BE2C (cell line): ENCODE measurements around the gene FOXP4.

ENCODE experiments used
- DNase-seq: peaks from one replicate; pipeline ENCODE4 v3.0.0-alpha.2; 2020
- H3K27me3 ChIP-seq: fragments of 250-450 bp; sonication (Bioruptor Pico); 2 replicates; pipeline ENCODE4 v1.5.1; 2020; ENCODE audit warnings: mild to moderate bottlenecking
- H3K36me3 ChIP-seq: fragments of 250-450 bp; sonication (Bioruptor Pico); 2 replicates; pipeline ENCODE4 v1.5.1; 2020; ENCODE audit warnings: mild to moderate bottlenecking
- H3K4me1 ChIP-seq: fragments of 250-450 bp; sonication (Bioruptor Pico); 2 replicates; pipeline ENCODE4 v1.5.1; 2020
- H3K4me3 ChIP-seq: 2 replicates; pipeline ENCODE4 v1.5.1; 2011; ENCODE audit warnings: low read depth, low read length
- H3K9me3 ChIP-seq: fragments of 250-450 bp; sonication (Bioruptor Pico); 2 replicates; pipeline ENCODE4 v1.5.1; 2020
- CTCF ChIP-seq: IDR thresholded peaks from 2 replicates; pipeline ENCODE4 v1.5.1; 2012; ENCODE audit warnings: mild to moderate bottlenecking, low read depth, low read length

FOXP4 gene

GRCh38 chr6:41519745-41520699, 26.2 kb upstream of the FOXP4 start:
- Histone ChIP-seq H3K4me3 (no peak overlapping the region), H3K36me3 (no peaks in the 10 kb centered on the region), H3K9me3 (no peaks in the 10 kb centered on the region), H3K27me3 (no peaks in the 10 kb centered on the region), H3K4me1 (no peaks in the 10 kb centered on the region)
- no peak for TF ChIP-seq CTCF
- DNase-seq: no peak

- H3K4me1 ChIP-seq: no peaks in the 10 kb centered on the region
- DNase-seq: no peak
- H3K36me3 ChIP-seq: no peaks in the 10 kb centered on the region
- no peak for TF ChIP-seq CTCF
- no peak overlapping the region for H3K4me3 ChIP-seq
- H3K27me3 ChIP-seq: no peaks in the 10 kb centered on the region
- no peaks in the 10 kb centered on the region for H3K9me3 ChIP-seq
Observed at GRCh38 chr6:41522780-41523548, 23.2 kb upstream of the FOXP4 start.

GRCh38 chr6:41523915-41524633, 22.1 kb upstream of the FOXP4 start:
- Histone ChIP-seq H3K9me3 (no peaks in the 10 kb centered on the region), H3K4me3 (no peak overlapping the region), H3K4me1 (peaks cover 3% of the 10 kb centered on the region; the same call in 1 of the 2 replicates), H3K27me3 (no peaks in the 10 kb centered on the region), H3K36me3 (no peaks in the 10 kb centered on the region)
- no peak for TF ChIP-seq CTCF
- DNase-seq: no peak

- H3K9me3 ChIP-seq: no peaks in the 10 kb centered on the region
- H3K4me3 ChIP-seq: no peak overlapping the region
- peaks cover 3% of the 10 kb centered on the region; the same call in 1 of the 2 replicates for H3K4me1 ChIP-seq
- no peaks in the 10 kb centered on the region for H3K27me3 ChIP-seq
- no peak for TF ChIP-seq CTCF
- no peak for DNase-seq
- no peaks in the 10 kb centered on the region for H3K36me3 ChIP-seq
Observed at GRCh38 chr6:41524634-41525011, 21.6 kb upstream of the FOXP4 start.

GRCh38 chr6:41527721-41528408, 18.3 kb upstream of the FOXP4 start:
- H3K27me3 ChIP-seq: no peaks in the 10 kb centered on the region
- no peaks in the 10 kb centered on the region for H3K36me3 ChIP-seq
- H3K4me3 ChIP-seq: no peak overlapping the region
- peaks cover 11% of the 10 kb centered on the region for H3K4me1 ChIP-seq
- no peak for TF ChIP-seq CTCF
- no peaks in the 10 kb centered on the region for H3K9me3 ChIP-seq
- DNase-seq: no peak
